Suppressor macrophage (primary cell): ENCODE data around the gene KNSTRN.
A peak's percentile ranks its signal among the peaks of the same experiment; 100 is the strongest.

ENCODE experiments used
- DNase-seq, 4 experiments: peaks; one replicate each; pipeline ENCODE4 v3.0.0-alpha.2; 2020 to 2022

Gene KNSTRN

DNA sequence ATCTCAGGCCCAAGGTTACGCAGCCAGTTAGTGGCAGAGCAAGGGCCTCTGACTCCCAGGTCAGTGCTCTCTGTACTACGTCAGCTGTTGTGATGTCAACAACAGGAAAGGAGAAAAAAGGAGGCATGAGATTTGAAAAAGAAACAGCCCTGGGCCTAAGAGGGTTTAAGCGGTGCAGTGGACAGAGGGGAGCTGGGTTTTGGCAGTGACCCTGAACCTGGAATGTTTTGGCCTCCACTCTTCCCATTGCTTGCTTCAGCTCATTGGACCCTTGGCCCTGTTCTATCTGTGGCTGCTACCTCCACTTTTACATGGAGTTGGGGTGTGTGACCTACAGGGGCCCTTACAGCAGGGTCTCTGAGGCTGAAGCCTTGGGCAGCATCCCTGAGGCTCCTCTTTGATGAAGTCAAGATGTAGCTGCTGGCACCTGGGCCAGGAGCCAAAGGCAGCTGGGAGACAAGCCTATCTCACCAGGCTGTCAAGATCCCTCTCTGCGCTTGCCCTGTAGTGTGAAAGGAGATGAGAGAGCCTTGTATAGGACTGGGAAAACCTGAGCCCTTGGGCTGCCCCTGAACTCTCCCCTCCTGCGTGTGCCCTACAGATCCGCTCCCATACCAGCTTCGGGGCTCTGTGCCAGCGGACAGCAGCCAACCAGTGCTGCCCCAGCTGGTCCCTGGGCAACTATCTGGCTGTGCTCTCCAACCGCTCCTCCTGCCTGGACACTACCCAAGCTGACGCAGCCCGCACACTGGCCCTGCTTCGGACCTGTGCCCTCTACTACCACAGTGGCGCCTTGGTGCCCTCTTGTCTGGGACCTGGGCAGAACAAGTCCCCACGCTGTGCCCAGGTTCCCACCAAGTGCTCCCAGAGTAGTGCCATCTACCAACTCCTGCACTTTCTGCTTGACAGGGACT, 15.8 kb upstream of the KNSTRN start:
- DNase-seq: no peak

DNA sequence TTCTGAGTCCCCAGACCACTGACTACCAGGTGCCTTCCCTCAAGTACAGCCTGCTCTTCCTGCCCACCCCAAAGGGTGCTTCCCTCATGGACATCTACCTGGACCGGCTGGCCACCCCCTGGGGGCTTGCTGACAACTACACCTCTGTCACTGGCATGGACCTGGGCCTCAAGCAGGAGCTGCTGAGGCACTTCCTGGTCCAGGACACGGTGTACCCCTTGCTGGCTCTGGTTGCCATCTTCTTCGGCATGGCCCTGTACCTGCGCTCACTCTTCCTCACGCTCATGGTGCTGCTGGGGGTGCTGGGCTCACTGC, 15.2 kb upstream of the KNSTRN start:
- DNase-seq: no peak

DNA sequence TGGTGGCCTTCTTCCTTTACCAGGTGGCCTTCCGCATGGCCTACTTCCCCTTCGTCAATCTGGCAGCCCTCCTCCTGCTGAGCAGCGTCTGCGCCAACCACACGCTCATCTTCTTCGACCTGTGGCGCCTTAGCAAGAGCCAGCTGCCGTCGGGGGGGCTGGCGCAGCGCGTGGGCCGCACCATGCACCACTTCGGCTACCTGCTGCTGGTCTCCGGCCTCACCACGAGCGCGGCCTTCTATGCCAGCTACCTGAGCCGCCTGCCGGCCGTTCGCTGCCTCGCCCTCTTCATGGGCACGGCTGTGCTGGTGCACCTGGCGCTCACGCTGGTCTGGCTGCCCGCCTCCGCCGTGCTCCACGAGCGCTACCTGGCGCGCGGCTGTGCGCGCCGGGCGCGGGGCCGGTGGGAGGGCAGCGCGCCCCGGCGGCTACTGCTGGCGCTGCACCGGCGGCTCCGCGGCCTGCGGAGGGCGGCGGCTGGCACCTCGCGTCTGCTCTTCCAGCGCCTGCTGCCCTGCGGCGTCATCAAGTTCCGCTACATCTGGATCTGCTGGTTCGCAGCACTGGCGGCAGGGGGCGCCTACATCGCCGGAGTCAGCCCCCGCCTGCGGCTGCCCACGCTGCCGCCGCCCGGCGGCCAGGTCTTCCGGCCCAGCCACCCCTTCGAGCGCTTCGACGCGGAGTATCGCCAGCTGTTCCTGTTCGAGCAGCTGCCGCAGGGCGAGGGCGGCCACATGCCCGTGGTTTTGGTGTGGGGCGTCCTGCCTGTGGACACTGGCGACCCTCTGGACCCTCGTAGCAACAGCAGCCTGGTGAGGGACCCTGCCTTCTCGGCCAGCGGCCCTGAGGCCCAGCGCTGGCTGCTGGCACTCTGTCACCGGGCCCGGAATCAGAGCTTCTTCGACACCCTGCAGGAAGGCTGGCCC, 14.6 kb upstream of the KNSTRN start:
- peak; percentile 93 to 97 (median 96) for DNase-seq

DNA sequence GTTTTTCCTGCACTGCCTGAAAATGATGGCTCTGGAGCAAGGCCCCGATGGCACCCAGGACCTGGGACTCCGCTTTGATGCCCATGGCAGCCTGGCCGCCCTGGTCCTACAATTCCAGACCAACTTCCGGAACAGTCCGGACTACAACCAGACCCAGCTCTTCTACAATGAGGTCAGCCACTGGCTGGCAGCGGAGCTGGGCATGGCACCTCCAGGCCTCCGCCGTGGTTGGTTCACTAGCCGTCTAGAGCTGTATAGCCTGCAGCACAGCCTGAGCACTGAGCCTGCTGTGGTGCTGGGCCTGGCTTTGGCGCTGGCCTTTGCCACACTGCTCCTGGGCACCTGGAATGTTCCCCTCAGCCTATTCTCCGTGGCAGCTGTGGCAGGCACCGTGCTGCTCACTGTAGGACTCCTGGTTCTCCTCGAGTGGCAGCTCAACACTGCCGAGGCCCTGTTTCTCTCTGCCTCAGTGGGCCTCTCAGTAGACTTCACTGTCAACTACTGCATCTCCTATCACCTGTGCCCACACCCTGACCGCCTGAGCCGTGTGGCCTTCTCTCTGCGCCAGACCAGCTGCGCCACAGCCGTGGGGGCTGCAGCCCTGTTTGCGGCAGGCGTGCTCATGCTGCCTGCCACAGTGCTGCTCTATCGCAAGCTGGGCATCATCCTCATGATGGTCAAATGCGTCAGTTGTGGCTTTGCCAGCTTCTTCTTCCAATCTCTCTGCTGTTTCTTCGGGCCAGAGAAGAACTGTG, 13.6 kb upstream of the KNSTRN start:
- no peak for DNase-seq

DNA sequence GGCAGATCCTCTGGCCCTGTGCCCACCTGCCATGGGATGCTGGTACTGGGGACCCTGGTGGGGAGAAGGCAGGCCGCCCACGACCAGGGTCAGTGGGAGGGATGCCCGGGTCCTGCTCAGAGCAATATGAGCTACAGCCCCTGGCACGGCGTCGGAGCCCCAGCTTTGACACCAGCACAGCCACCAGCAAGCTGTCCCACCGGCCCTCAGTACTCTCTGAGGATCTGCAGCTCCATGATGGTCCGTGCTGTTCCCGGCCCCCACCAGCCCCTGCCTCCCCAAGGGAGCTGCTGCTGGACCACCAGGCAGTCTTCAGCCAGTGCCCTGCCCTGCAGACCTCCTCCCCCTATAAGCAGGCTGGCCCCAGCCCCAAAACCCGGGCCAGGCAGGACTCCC, 13.0 kb upstream of the KNSTRN start:
- DNase-seq: no peak

DNA sequence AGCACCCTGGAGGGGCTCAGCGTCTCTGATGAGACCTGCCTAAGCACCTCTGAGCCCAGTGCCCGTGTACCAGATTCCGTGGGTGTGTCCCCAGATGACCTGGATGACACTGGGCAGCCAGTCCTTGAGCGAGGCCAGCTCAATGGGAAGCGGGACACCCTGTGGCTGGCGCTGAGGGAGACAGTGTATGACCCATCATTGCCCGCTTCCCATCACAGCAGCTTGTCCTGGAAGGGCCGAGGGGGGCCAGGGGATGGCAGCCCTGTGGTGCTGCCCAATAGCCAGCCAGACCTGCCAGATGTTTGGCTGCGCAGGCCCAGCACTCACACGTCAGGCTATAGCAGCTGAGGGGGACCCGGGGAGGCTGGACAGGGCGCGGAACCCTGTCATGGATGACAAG, 12.6 kb upstream of the KNSTRN start:
- DNase-seq: no peak

DNA sequence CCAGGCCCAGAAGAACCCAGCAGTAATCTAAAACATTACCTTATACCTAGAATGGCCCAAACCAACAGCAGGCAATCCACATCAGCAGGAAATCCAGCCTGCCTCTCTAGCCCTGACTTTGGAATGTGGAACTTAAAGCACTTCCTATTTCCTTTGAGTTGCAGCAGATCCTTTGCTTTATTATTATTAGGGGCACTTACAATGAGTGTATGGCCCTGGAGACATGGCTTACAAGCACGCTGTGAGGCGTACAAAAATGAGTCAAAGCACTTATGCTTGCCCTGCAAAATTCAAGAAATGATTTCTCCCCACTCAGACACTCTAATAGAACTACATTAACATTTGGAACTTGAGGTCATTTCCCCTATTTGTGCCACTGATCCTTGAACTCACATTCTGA, 9.5 kb upstream of the KNSTRN start:
- DNase-seq: peak; percentile 52 to 81 (median 65)

DNA sequence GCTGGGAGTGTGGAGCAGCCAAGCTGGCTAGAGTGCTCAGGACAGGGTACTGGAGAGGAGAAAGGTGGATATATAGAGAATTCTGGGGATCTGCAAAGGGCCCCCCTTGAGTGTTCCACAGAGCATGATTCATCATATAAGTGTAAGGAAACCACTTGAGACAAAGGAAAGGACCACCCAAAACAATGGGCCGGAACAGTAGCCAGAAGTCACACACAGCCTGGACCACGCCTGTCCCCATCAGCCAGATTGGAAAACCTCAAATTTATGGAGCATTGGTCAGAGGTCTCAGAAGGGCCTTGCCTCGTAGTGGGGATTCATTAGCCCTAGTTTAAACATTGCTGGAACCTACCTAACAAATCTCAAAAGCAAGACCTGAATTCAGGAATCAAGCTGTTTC, 4.9 kb upstream of the KNSTRN start:
- DNase-seq: no peak

DNA sequence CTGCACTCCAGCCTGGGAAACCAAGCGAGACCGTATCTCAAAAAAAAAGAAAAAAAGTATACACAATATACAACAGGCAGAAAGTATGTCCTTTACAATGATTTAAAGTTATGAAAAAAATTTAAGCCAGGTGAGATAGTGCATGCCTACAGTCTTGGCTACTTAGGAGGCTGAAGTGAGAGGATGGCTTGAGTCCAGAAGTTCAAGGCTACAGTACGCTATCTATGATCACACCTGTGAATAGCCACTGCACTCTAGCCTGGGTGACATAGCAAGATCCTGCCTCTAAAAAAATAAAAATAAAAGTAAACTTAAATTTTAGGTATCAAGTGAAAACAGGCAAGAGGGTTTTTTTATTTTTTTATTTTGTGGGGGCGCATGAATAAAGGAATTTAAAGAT, 3.1 kb upstream of the KNSTRN start:
- DNase-seq: no peak

DNA sequence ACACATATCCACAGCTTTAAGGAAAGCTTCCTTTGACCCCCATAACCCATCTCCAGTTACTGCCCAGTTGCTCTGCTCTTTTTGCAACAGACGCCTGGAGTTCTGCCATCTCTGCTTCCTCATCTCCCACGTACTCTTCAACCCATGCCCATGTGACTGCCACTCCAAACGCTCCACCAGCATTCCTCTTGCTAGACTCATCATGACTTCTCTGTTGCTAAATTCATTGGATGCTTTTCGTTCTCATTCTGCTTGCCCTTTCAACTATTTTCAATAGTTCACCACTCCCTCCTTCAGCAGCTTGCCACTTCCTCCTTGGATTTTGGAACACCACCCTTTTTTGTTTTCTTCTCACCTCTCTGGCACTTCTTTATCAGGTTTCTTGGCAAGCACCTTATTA, 2.7 kb upstream of the KNSTRN start:
- peak; percentile 85 to 95 (median 92) for DNase-seq

DNA sequence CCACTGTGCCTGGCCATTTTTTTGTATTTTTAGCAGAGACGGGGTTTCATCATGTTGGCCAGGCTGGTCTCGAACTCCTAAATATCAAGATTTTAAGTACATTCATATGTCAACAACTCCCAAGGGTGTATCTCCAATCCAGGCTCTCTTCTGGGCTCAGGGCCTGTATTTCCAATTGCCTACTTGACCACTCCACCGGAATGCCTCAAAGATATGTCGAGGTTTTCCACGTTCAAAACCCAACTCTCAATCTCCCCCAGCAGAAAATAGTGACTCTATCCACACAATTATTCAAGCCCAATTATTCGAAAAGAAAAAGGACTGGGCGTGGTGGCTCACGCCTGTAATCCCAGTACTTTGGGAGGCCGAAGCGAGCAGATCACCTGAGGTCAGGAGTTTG, 1.9 kb upstream of the KNSTRN start:
- DNase-seq: no peak

DNA sequence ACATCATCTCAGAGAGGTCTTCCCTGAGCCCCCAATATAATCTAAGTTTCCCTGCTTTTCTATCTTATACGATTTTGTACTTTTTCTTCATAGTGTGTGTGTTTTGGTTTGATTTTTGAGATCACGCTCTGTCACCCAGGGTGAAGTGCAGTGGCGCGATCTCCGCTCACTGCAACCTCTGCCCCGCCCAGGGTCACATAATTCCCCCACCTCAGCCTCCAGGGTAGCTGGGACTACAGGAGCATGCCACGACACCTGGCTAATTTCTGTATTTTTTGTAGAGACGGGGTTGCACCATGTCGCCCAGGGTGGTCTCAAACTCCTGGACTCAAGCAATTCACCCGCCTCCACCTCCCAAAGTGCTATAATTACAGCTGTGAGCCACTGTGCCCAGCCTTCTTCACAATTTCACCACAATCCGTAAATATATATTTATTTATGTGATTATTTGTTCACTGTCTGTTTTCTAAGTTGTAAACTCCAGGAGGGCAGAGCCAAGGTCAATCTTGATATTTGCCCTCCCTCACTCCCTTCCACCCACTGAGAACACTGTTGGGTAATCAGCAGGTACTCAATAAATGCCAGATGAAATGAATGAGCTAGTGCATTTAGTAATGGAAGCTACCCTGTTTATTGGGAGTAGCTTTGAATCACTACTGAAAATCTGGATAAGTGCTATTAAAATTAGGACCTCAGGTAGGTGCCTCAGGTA, 547 bp upstream of the KNSTRN start:
- DNase-seq: no peak

DNA sequence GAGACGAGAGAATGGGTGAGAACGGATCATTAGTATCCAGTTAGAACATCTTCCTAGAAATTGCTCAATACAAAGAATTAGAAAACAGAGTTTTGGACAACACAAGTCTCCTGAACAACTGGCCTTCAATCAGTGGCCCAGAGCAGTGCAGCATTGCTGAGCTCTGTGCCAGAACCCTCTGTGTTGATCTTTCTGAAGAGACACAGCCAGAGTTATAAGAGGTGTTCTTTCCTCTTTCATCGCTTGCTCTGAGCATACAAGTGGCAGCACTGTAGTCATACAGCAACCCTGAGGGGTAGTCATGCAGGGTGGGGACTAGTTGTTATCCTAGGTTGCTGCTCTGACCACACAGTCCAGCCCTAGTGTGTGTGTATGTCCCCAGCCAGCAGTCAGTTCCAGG, 4.0 kb downstream of the KNSTRN start:
- DNase-seq: no peak

DNA sequence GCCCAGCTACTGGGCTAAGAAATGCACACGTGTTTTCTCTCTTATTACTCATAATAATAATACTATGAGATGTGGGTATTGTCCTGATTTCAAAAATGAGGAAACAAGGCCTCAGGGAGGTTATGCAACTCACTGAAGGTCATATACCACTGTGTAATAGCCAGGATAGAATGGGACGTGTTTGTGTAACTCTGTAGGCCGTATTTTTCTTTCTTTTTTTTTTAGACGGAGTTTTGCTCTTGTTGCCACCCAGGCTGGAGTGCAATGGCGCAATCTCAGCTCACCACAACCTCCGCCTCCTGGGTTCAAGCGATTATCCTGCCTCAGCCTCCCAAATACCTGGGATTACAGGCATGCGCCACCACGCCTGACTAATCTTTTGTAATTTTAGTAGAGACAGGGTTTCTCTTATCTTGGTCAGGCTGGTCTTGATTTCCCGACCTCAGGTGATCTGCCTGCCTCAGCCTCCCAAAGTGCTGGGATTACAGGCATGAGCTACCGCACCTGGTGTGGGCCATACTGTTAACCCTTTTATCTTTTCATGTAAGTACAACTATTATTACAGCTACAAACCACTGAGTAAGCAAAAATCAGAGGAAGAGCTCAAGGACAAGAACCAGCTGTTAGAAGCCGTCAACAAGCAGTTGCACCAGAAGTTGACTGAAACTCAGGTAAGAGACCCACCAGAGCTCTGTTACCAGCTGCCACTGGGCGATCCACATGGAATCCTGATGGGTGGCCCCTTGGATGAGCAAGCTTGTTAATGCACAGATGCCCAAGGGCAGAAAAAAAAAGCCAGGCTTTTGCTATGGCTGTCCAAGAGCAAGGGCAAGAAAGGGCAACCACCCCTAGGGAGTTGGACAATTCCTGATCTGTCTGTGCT, 6.7 kb downstream of the KNSTRN start:
- peak; percentile 77 to 95 (median 86) for DNase-seq

DNA sequence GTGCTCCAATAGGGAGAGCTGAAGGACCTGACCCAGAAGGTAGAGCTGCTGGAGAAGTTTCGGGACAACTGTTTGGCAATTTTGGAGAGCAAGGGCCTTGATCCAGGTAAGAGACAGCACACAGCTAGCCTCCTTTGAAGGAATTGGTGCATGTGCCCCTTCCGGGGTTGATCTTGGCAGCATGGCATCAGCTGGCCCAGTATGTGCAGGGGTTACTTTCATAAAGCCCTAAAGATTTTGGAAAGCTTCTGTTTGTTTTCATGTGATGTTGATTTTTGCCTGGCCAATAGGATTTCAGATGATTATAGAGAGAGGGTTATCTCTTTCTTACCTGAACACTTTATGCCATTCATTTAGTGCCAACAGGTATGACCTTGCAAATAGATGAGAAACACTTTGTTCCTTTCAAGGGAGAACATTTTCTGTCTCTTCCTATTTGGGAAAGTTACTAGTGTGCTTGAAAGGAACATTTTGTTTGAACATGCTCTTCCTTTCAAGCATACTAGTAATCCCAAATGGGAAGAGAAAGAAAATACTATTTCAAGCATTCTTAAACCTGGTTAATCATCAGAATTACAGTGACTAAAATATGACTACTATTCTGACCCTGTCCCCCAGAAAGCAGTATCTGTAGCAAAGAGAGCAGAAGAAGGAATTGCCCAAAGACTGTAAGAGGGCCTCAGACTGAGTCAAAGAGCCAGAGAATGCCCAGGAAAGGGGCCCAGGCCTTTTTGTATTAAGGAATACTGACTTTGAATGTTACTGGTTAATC, 7.5 kb downstream of the KNSTRN start:
- no peak for DNase-seq

DNA sequence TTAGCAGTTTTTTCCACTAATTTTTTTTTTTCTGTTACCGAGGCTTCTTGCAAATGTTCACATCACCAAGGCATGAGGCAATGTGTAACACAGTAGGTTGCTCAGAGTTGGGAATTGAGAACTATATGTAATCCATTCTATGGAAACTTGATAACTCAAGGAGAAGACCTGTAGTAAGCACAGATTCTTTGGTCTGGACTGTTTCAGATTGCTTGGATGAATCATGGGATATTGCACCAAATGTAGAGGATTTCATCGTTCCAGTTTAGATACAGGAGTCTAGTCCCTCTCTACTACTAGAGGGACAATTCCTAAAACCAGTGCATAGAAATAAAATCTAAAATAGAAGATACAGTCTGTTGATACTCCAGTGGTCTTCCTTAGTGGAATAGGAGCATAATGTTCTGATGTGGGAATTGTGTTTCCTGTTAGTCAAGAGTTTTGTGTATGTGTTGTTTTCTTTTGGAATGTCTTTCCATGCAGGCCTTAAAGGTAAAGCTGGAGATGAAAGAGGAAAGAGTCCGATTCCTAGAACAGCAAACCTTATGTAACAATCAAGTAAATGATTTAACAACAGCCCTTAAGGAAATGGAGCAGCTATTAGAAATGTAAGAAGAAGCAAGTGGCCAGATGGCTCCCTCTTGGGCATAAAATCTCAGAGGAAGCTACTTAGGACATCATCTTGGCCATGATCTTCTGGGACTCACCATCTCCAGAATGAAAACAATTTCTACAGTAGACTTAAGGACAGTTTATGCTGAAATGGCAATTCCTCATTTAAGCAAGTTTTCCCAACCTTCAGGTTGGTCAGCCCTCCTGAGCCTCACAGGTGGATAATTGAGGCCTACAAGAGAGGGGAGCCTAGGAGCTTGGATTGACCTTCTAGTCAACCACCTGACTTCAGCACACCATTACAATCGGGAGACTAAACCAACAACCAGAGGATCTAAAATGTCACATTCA, 10.7 kb downstream of the KNSTRN start:
- no peak for DNase-seq

DNA sequence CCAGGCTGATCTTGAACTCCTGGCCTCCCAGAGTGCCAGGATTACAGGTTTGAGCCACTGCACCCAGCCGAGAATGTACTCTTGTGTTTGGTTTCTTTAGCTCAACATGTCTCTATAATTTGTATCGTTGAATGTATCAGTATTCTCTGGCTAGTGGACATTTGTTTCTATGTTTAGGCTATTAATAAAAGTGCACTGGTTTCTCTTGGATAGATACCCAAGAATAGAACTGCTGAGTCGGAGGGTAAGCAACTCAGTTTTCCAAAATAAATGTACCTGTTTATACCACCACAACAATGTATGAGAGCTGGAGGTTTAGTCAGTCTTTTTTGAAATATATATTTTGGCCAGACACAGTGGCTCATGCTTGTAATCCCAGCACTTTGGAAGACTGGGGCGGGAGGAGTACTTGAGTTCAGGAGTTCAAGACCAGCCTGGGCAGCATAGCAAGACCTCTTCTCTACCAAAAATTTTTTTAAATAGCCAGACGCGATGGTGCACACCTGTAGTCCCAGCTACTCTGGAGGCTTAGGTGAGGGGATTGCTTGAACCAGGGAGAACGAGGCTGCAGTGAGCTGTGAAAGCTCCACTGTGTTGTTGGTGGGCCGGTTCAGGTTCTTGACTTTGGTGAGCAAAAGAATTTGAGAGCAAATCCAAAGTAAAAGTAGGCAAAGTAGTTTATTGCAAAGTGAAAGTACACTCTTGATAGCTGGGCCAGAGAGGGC, 15.3 kb downstream of the KNSTRN start:
- no peak for DNase-seq

DNA sequence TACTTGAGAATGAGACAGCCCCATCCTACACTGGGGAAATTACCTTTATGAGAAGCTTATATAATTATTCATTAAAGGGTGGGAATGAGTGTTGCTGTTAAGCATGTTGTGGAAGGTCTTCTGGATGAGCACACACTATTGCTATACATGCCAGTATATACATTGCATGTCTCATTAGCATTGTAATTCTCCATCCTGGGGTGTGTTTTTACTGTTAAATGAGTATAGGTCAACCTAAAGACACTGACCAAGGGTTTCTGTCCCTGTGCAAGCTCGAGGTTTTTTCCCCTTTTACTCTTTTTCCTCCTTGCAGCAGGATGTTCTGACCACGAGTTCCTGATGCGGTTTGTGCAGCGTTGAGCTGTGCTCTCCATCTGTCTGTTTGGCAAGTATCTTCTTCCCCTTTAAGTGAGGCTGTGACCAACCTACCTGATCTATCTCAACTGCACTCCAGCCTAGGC, 15.9 kb downstream of the KNSTRN start:
- peak; percentile 78 to 90 (median 87) for DNase-seq
